ENCODE results near the gene ADGRG4. TPM values are rescaled to one million over a fixed set of nuclear protein-coding genes. Genes with fewer than 3 reads are reported as not detected.
"Not testable (repeated sequence)": the region's sequence is repeated elsewhere in the genome, so short reads cannot be mapped to it uniquely, and the experiment has no call there.

Gene ADGRG4
- total and polyA plus RNA-seq, 2 donors (not counting 1 experiment from before 2014, with no cell fraction given), result 0.03 TPM; not detected in 1

DNA sequence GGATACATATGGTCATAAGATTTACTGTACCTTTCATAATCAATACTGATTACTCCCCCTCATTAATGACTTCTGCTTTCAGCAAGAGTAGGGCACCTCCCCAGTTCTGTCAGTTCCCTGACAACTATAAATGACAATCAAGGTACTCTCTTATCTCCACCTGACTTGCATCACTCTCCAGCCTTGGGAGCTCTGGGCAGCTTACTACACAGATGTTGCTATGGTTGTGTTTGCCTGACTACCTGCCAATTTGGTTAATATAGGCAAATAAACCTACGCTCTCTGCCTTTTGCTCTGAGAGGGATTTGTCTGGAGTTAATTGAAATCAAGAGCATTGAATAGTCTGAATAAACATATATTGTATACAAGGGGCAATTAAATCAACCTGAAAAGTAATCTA lies 26.8 kb upstream of the ADGRG4 start:
- H3K9me3 ChIP-seq (ENCODE audit: control insufficient read depth, insufficient read depth, low read depth, low read length), result no peaks in the 10 kb centered on the region
- H3K4me1 ChIP-seq (ENCODE audit: control insufficient read depth, extremely low read depth, insufficient read depth, low read length), result no peaks in the 10 kb centered on the region
- no peak for DNase-seq (ENCODE audit: low read depth in 2 of 2)
- H2AFZ ChIP-seq (ENCODE audit: low read length), result no peak overlapping the region
- H3K27ac ChIP-seq (ENCODE audit: insufficient read depth, low read length), result no peak overlapping the region
- no peak for TF ChIP-seq EZH2 (IDR thresholded peaks at IDR 0.05; ENCODE audit: low read length, missing control alignments)
- TF ChIP-seq, protein P1, sequence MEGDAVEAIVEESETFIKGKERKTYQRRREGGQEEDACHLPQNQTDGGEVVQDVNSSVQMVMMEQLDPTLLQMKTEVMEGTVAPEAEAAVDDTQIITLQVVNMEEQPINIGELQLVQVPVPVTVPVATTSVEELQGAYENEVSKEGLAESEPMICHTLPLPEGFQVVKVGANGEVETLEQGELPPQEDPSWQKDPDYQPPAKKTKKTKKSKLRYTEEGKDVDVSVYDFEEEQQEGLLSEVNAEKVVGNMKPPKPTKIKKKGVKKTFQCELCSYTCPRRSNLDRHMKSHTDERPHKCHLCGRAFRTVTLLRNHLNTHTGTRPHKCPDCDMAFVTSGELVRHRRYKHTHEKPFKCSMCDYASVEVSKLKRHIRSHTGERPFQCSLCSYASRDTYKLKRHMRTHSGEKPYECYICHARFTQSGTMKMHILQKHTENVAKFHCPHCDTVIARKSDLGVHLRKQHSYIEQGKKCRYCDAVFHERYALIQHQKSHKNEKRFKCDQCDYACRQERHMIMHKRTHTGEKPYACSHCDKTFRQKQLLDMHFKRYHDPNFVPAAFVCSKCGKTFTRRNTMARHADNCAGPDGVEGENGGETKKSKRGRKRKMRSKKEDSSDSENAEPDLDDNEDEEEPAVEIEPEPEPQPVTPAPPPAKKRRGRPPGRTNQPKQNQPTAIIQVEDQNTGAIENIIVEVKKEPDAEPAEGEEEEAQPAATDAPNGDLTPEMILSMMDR (conservative IDR thresholded peaks at IDR 0.05 in 1 of 2, IDR thresholded peaks at IDR 0.05 in 1 of 2; ENCODE audit: low read depth in 1 of 2, low read length in 2 of 2), result no peak
- no peaks in the 10 kb centered on the region for H3K27me3 ChIP-seq (ENCODE audit: control insufficient read depth, insufficient read depth, low read length)
- H3K36me3 ChIP-seq (ENCODE audit: control insufficient read depth, insufficient read depth, low read length), result no peaks in the 10 kb centered on the region
- no peaks in the 10 kb centered on the region for H4K20me1 ChIP-seq (ENCODE audit: control insufficient read depth, extremely low read depth, insufficient read depth, low read length)
- no peaks in the 10 kb centered on the region for H3K79me2 ChIP-seq (ENCODE audit: control insufficient read depth, insufficient read depth, low read length)
- H3K4me2 ChIP-seq (ENCODE audit: extremely low read depth, insufficient read depth, low read length), result no peak overlapping the region
- no peak overlapping the region for H3K9ac ChIP-seq (ENCODE audit: insufficient read depth, low read length)
- no peak overlapping the region for H3K4me3 ChIP-seq (replicated peaks in 1 of 4; ENCODE audit: control extremely low read depth in 1 of 4, insufficient read depth in 1 of 4, low read depth in 3 of 4, low read length in 4 of 4)

DNA sequence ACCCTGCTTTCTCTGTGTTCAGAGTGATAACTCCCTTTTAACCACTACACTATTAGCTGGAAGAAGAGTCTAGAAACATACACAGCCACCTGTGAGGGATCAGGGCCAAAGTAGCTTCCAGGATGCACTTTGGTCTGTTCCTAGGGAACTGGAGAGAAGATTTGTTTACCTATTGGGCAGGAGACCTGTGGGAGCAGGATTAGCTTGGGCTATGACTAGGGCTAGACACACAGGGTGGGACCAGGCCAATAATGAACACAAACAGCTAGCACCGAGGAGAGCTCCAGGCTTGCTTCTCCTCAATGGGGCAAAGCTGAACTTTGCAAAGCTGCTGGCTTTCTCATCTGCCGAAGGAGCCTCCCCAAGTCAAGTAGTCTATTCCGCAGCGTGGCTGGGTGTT lies 25.2 kb upstream of the ADGRG4 start:
- Histone ChIP-seq H4K20me1 (ENCODE audit: control insufficient read depth, extremely low read depth, insufficient read depth, low read length) (no peaks in the 10 kb centered on the region), H3K9me3 (ENCODE audit: control insufficient read depth, insufficient read depth, low read depth, low read length) (no peaks in the 10 kb centered on the region), H3K4me3 (replicated peaks in 1 of 4; ENCODE audit: control extremely low read depth in 1 of 4, insufficient read depth in 1 of 4, low read depth in 3 of 4, low read length in 4 of 4) (no peak overlapping the region), H3K4me1 (ENCODE audit: control insufficient read depth, extremely low read depth, insufficient read depth, low read length) (no peaks in the 10 kb centered on the region), H3K27ac (ENCODE audit: insufficient read depth, low read length) (no peak overlapping the region), H2AFZ (ENCODE audit: low read length) (no peak overlapping the region), H3K4me2 (ENCODE audit: extremely low read depth, insufficient read depth, low read length) (no peak overlapping the region), H3K79me2 (ENCODE audit: control insufficient read depth, insufficient read depth, low read length) (no peaks in the 10 kb centered on the region), H3K27me3 (ENCODE audit: control insufficient read depth, insufficient read depth, low read length) (no peaks in the 10 kb centered on the region), H3K36me3 (ENCODE audit: control insufficient read depth, insufficient read depth, low read length) (no peaks in the 10 kb centered on the region), H3K9ac (ENCODE audit: insufficient read depth, low read length) (no peak overlapping the region)
- TF ChIP-seq, protein P1 (conservative IDR thresholded peaks at IDR 0.05 in 1 of 2, IDR thresholded peaks at IDR 0.05 in 1 of 2; ENCODE audit: low read depth in 1 of 2, low read length in 2 of 2), result no peak
- TF ChIP-seq EZH2 (IDR thresholded peaks at IDR 0.05; ENCODE audit: low read length, missing control alignments), result no peak
- DNase-seq (ENCODE audit: low read depth in 2 of 2), result no peak

DNA sequence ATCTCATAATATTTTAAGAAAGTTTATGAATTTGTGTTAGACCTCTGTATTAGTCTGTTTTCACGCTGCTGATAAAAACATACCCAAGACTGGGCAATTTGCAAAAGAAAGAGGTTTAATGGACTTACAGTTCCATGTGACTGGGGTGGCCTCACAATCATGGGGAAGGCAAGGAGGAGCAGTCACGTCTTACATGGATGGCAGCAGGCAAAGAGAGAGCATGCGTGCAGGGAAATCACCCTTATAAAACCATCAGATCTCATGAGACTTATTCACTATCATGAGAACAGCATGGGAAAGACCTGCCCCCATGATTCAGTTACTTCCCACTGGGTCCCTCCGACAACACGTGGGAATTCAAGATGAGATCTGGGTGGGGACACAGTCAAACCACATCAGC lies 14.4 kb upstream of the ADGRG4 start:
- not testable (repeated sequence) for H3K36me3 ChIP-seq (ENCODE audit: control insufficient read depth, insufficient read depth, low read length); H3K27me3 ChIP-seq (ENCODE audit: control insufficient read depth, insufficient read depth, low read length); H2AFZ ChIP-seq (ENCODE audit: low read length); H3K4me1 ChIP-seq (ENCODE audit: control insufficient read depth, extremely low read depth, insufficient read depth, low read length); H3K9ac ChIP-seq (ENCODE audit: insufficient read depth, low read length); H3K9me3 ChIP-seq (ENCODE audit: control insufficient read depth, insufficient read depth, low read depth, low read length); H3K79me2 ChIP-seq (ENCODE audit: control insufficient read depth, insufficient read depth, low read length); H3K27ac ChIP-seq (ENCODE audit: insufficient read depth, low read length); H3K4me3 ChIP-seq (replicated peaks in 1 of 4; ENCODE audit: control extremely low read depth in 1 of 4, insufficient read depth in 1 of 4, low read depth in 3 of 4, low read length in 4 of 4); H4K20me1 ChIP-seq (ENCODE audit: control insufficient read depth, extremely low read depth, insufficient read depth, low read length); H3K4me2 ChIP-seq (ENCODE audit: extremely low read depth, insufficient read depth, low read length); DNase-seq (ENCODE audit: low read depth in 2 of 2)

All from fibroblast of lung (primary cell).